ENCODE results near the gene LIMS2. TPM values are rescaled to one million over a fixed set of nuclear protein-coding genes. Genes with fewer than 3 reads are reported as not detected.

Gene LIMS2
- total RNA-seq, 1 donor: 14.8 TPM

GRCh38 chr2:127605691-127606263 lies 69.6 kb downstream of the LIMS2 start:
- DNase-seq (ENCODE audit: insufficient read length, low spot score, missing footprints): peak; percentile 75
- Histone ChIP-seq H3K27ac (ENCODE audit: low read depth, low read length) (no peak overlapping the region), H3K4me1 (ENCODE audit: insufficient read depth, low read length) (no peaks in the 10 kb centered on the region), H3K9me3 (ENCODE audit: low read depth, low read length) (peaks cover 5% of the 10 kb centered on the region), H3K27me3 (ENCODE audit: insufficient read depth, low read length) (no peaks in the 10 kb centered on the region), H3K4me3 (ENCODE audit: insufficient read depth, low read length) (no peak overlapping the region), H4K20me1 (ENCODE audit: insufficient read depth, low read length) (no peaks in the 10 kb centered on the region), H3K36me3 (ENCODE audit: insufficient read depth, low read length) (no peaks in the 10 kb centered on the region), H3K4me2 (ENCODE audit: insufficient read depth, low read length) (no peak overlapping the region), H3K79me2 (ENCODE audit: insufficient read depth, low read length) (no peaks in the 10 kb centered on the region), H2AFZ (ENCODE audit: low read length) (no peak overlapping the region)
- TF ChIP-seq, protein P1, sequence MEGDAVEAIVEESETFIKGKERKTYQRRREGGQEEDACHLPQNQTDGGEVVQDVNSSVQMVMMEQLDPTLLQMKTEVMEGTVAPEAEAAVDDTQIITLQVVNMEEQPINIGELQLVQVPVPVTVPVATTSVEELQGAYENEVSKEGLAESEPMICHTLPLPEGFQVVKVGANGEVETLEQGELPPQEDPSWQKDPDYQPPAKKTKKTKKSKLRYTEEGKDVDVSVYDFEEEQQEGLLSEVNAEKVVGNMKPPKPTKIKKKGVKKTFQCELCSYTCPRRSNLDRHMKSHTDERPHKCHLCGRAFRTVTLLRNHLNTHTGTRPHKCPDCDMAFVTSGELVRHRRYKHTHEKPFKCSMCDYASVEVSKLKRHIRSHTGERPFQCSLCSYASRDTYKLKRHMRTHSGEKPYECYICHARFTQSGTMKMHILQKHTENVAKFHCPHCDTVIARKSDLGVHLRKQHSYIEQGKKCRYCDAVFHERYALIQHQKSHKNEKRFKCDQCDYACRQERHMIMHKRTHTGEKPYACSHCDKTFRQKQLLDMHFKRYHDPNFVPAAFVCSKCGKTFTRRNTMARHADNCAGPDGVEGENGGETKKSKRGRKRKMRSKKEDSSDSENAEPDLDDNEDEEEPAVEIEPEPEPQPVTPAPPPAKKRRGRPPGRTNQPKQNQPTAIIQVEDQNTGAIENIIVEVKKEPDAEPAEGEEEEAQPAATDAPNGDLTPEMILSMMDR (IDR thresholded peaks at IDR 0.05; ENCODE audit: extremely low read depth, low read depth, low read length): no peak

GRCh38 chr2:127604986-127605385 lies 70.3 kb downstream of the LIMS2 start:
- Histone ChIP-seq H3K36me3 (ENCODE audit: insufficient read depth, low read length) (no peaks in the 10 kb centered on the region), H4K20me1 (ENCODE audit: insufficient read depth, low read length) (no peaks in the 10 kb centered on the region), H3K27me3 (ENCODE audit: insufficient read depth, low read length) (no peaks in the 10 kb centered on the region), H3K9me3 (ENCODE audit: low read depth, low read length) (peaks cover 5% of the 10 kb centered on the region), H3K4me2 (ENCODE audit: insufficient read depth, low read length) (no peak overlapping the region), H3K4me3 (ENCODE audit: insufficient read depth, low read length) (no peak overlapping the region), H2AFZ (ENCODE audit: low read length) (no peak overlapping the region), H3K79me2 (ENCODE audit: insufficient read depth, low read length) (no peaks in the 10 kb centered on the region), H3K4me1 (ENCODE audit: insufficient read depth, low read length) (no peaks in the 10 kb centered on the region), H3K27ac (ENCODE audit: low read depth, low read length) (no peak overlapping the region)
- DNase-seq (ENCODE audit: insufficient read length, low spot score, missing footprints): no peak
- TF ChIP-seq, protein P1 (IDR thresholded peaks at IDR 0.05; ENCODE audit: extremely low read depth, low read depth, low read length): no peak

DNA sequence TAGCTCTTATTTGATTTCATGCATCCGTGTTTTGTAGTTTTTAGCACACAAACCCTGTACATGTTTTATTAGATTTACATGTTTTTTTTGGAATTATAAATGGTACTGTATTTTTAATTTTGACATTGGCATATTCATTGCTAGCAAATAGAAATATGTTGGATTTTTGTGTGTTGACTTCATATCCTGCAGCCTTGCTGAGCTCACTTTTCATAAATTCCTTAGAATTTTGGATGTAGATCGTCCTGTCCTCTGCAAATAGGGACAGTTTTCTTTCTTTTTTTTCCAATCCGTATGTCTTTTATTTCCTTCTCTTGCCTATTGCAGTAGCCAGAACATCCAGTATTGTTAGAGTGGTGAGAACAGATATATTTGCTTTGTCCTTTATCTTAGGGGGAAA lies 76.1 kb downstream of the LIMS2 start:
- Histone ChIP-seq H2AFZ (ENCODE audit: low read length) (peak overlapping the region; percentile 21), H3K9me3 (ENCODE audit: low read depth, low read length) (peaks cover 5% of the 10 kb centered on the region), H3K27me3 (ENCODE audit: insufficient read depth, low read length) (no peaks in the 10 kb centered on the region), H3K36me3 (ENCODE audit: insufficient read depth, low read length) (no peaks in the 10 kb centered on the region), H3K4me2 (ENCODE audit: insufficient read depth, low read length) (peak overlapping the region; percentile 35), H3K4me1 (ENCODE audit: insufficient read depth, low read length) (peaks cover 7% of the 10 kb centered on the region), H3K4me3 (ENCODE audit: insufficient read depth, low read length) (no peak overlapping the region), H4K20me1 (ENCODE audit: insufficient read depth, low read length) (no peaks in the 10 kb centered on the region), H3K27ac (ENCODE audit: low read depth, low read length) (peak overlapping the region; percentile 72), H3K79me2 (ENCODE audit: insufficient read depth, low read length) (no peaks in the 10 kb centered on the region)
- TF ChIP-seq, protein P1 (IDR thresholded peaks at IDR 0.05; ENCODE audit: extremely low read depth, low read depth, low read length): no peak
- DNase-seq (ENCODE audit: insufficient read length, low spot score, missing footprints): peak; percentile 76

DNA sequence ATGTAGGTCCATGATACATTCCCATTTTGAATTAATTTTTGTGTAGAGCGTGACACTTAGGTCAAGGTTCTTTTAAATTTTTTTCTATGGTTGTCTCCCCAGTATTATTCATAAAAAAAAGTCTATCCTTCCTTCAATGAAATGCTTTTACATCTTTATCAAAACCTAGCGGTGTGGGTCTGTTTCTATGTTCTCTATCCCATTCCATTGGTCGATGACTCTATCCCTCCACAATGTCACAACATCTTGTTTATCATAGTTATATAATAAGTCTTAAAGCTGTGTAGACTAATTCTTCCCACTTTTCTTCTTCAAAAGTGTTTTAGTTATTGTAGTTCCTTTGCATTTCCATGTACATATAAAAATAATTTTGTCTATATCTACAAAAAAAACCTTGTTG lies 76.6 kb downstream of the LIMS2 start:
- Histone ChIP-seq H3K36me3 (ENCODE audit: insufficient read depth, low read length) (no peaks in the 10 kb centered on the region), H4K20me1 (ENCODE audit: insufficient read depth, low read length) (no peaks in the 10 kb centered on the region), H3K4me2 (ENCODE audit: insufficient read depth, low read length) (peak overlapping the region; percentile 35), H2AFZ (ENCODE audit: low read length) (no peak overlapping the region), H3K9me3 (ENCODE audit: low read depth, low read length) (peaks cover 5% of the 10 kb centered on the region), H3K27ac (ENCODE audit: low read depth, low read length) (peak overlapping the region; percentile 72), H3K79me2 (ENCODE audit: insufficient read depth, low read length) (no peaks in the 10 kb centered on the region), H3K4me1 (ENCODE audit: insufficient read depth, low read length) (peaks cover 7% of the 10 kb centered on the region), H3K27me3 (ENCODE audit: insufficient read depth, low read length) (no peaks in the 10 kb centered on the region), H3K4me3 (ENCODE audit: insufficient read depth, low read length) (no peak overlapping the region)
- TF ChIP-seq, protein P1 (IDR thresholded peaks at IDR 0.05; ENCODE audit: extremely low read depth, low read depth, low read length): no peak
- DNase-seq (ENCODE audit: insufficient read length, low spot score, missing footprints): peak; percentile 25
